Measurements from ENCODE around the gene LSAMP. TPM values are rescaled to one million over a fixed set of nuclear protein-coding genes. Genes with fewer than 3 reads are reported as not detected.

LSAMP gene
- total and polyA plus RNA-seq, 2 of the 13 experiments (the other 11 are each of a cell fraction or from before 2014, with no cell fraction given), result not detected

DNA sequence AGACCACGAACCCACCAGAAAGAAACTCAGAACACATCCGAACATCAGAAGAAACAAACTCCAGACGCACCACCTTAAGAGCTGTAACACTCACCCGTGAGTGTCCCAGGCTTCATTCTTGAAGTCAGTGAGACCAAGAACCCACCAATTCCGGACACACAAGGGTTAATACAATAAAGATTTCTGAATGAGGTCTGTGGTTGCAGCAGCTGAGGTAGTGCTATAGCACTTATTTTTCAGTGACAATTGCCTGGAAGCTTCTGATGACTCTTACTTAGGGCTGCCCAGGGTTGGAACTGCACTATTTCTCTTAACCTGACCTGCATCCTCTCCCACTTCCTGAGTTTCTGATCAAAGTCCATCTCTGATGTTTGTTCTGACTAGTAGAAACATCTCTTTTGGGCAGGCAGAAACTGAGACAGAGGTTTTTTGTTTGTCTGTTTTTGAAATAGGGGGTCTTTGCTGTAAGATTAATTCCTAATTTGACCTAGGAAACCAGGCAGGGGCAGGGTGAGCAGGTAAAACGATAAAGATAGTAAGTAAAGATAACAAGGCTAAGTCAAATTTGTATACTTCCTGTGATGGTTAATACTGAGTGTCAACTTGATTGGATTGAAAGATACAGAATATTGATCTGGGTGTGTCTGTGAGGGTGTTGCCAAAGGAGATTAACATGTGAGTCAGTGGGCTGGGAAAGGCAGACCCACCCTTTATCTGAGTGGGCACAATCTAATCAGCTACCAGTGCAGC lies 652.9 kb downstream of the LSAMP start (continued):
- TF ChIP-seq ISL2 (CRISPR knock-in tag; IDR thresholded peaks at IDR 0.05), result peak; percentile 40; the same call in 1 of the 2 replicates
- TF ChIP-seq ATAD3A (CRISPR knock-in tag; IDR thresholded peaks at IDR 0.05), result no peak
- no peak for TF ChIP-seq MTA3 (CRISPR knock-in tag; IDR thresholded peaks at IDR 0.05)
- no peak for TF ChIP-seq ZNF562 (CRISPR knock-in tag; IDR thresholded peaks at IDR 0.05; ENCODE audit: borderline replicate concordance)
- TF ChIP-seq, protein P1, sequence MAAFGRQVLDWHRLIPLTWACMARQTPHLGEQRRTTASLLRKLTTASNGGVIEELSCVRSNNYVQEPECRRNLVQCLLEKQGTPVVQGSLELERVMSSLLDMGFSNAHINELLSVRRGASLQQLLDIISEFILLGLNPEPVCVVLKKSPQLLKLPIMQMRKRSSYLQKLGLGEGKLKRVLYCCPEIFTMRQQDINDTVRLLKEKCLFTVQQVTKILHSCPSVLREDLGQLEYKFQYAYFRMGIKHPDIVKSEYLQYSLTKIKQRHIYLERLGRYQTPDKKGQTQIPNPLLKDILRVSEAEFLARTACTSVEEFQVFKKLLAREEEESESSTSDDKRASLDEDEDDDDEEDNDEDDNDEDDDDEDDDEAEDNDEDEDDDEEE (CRISPR knock-in tag; IDR thresholded peaks at IDR 0.05), result no peak
- TF ChIP-seq SMYD3 (CRISPR knock-in tag; IDR thresholded peaks at IDR 0.05), result no peak
- no peak for TF ChIP-seq U2AF2 (IDR thresholded peaks at IDR 0.05; ENCODE audit: low read depth, low read length)
- TF ChIP-seq, protein P2, sequence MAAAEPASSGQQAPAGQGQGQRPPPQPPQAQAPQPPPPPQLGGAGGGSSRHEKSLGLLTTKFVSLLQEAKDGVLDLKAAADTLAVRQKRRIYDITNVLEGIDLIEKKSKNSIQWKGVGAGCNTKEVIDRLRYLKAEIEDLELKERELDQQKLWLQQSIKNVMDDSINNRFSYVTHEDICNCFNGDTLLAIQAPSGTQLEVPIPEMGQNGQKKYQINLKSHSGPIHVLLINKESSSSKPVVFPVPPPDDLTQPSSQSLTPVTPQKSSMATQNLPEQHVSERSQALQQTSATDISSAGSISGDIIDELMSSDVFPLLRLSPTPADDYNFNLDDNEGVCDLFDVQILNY (CRISPR knock-in tag; conservative IDR thresholded peaks at IDR 0.05), result no peak
- no peak for TF ChIP-seq NFKB2 (CRISPR knock-in tag; IDR thresholded peaks at IDR 0.05; ENCODE audit: borderline replicate concordance)
- TF ChIP-seq ZFAT (CRISPR knock-in tag; conservative IDR thresholded peaks at IDR 0.05), result no peak
- no peak for TF ChIP-seq CHD2 (IDR thresholded peaks at IDR 0.05; ENCODE audit: low read depth, low read length)
- TF ChIP-seq ZNF296 (CRISPR knock-in tag; conservative IDR thresholded peaks at IDR 0.05), result no peak
- TF ChIP-seq TGIF2 (CRISPR knock-in tag; IDR thresholded peaks at IDR 0.05), result peak; percentile 51; the same call in 1 of the 2 replicates
- no peak for TF ChIP-seq HOXD1 (CRISPR knock-in tag; IDR thresholded peaks at IDR 0.05)
- TF ChIP-seq, protein P3, sequence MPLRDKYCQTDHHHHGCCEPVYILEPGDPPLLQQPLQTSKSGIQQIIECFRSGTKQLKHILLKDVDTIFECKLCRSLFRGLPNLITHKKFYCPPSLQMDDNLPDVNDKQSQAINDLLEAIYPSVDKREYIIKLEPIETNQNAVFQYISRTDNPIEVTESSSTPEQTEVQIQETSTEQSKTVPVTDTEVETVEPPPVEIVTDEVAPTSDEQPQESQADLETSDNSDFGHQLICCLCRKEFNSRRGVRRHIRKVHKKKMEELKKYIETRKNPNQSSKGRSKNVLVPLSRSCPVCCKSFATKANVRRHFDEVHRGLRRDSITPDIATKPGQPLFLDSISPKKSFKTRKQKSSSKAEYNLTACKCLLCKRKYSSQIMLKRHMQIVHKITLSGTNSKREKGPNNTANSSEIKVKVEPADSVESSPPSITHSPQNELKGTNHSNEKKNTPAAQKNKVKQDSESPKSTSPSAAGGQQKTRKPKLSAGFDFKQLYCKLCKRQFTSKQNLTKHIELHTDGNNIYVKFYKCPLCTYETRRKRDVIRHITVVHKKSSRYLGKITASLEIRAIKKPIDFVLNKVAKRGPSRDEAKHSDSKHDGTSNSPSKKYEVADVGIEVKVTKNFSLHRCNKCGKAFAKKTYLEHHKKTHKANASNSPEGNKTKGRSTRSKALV (CRISPR knock-in tag; IDR thresholded peaks at IDR 0.05), result no peak; the same call in 1 of the 2 replicates
- no peak; the same call in 1 of the 2 replicates for TF ChIP-seq CHD4 (IDR thresholded peaks at IDR 0.05; ENCODE audit: borderline replicate concordance, low read length)
- TF ChIP-seq SP1 (IDR thresholded peaks at IDR 0.05), result no peak
- no peak for TF ChIP-seq SP1 (CRISPR knock-in tag; IDR thresholded peaks at IDR 0.05)
- no peak for TF ChIP-seq ZNF17 (CRISPR knock-in tag; IDR thresholded peaks at IDR 0.05)
- TF ChIP-seq CAMTA2 (CRISPR knock-in tag; IDR thresholded peaks at IDR 0.05; ENCODE audit: borderline replicate concordance), result no peak
- TF ChIP-seq, protein P4, sequence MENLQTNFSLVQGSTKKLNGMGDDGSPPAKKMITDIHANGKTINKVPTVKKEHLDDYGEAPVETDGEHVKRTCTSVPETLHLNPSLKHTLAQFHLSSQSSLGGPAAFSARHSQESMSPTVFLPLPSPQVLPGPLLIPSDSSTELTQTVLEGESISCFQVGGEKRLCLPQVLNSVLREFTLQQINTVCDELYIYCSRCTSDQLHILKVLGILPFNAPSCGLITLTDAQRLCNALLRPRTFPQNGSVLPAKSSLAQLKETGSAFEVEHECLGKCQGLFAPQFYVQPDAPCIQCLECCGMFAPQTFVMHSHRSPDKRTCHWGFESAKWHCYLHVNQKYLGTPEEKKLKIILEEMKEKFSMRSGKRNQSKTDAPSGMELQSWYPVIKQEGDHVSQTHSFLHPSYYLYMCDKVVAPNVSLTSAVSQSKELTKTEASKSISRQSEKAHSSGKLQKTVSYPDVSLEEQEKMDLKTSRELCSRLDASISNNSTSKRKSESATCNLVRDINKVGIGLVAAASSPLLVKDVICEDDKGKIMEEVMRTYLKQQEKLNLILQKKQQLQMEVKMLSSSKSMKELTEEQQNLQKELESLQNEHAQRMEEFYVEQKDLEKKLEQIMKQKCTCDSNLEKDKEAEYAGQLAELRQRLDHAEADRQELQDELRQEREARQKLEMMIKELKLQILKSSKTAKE (CRISPR knock-in tag; IDR thresholded peaks at IDR 0.05; ENCODE audit: borderline replicate concordance), result no peak; the same call in 1 of the 2 replicates
- no peak for TF ChIP-seq ELF4 (CRISPR knock-in tag; IDR thresholded peaks at IDR 0.05; ENCODE audit: borderline replicate concordance)
- peak; percentile 92 for TF ChIP-seq ZNF652 (CRISPR knock-in tag; IDR thresholded peaks at IDR 0.05; ENCODE audit: borderline replicate concordance, low read depth)
- TF ChIP-seq, protein P5, sequence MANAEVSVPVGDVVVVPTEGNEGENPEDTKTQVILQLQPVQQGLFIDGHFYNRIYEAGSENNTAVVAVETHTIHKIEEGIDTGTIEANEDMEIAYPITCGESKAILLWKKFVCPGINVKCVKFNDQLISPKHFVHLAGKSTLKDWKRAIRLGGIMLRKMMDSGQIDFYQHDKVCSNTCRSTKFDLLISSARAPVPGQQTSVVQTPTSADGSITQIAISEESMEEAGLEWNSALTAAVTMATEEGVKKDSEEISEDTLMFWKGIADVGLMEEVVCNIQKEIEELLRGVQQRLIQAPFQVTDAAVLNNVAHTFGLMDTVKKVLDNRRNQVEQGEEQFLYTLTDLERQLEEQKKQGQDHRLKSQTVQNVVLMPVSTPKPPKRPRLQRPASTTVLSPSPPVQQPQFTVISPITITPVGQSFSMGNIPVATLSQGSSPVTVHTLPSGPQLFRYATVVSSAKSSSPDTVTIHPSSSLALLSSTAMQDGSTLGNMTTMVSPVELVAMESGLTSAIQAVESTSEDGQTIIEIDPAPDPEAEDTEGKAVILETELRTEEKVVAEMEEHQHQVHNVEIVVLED (CRISPR knock-in tag; IDR thresholded peaks at IDR 0.05; ENCODE audit: borderline replicate concordance), result no peak

Data from HepG2 (cell line).